HEK293 (cell line): ENCODE measurements around the gene FRZB.

ENCODE experiments used
- CTCF ChIP-seq: fragments of 450-650 bp; formaldehyde crosslinking; IDR thresholded peaks from 2 replicates; pipeline ENCODE4 v1.5.1; 2016; ENCODE audit warnings: missing biosample characterization, missing genetic modification characterization
- EGR2 ChIP-seq: fragments of 450-650 bp; formaldehyde crosslinking; IDR thresholded peaks from 2 replicates; pipeline ENCODE4 v1.5.1; 2016; ENCODE audit warnings: low read depth, missing biosample characterization, missing genetic modification characterization
- WT1 ChIP-seq: fragments of 450-650 bp; formaldehyde crosslinking; IDR thresholded peaks from 2 replicates; pipeline ENCODE4 v1.5.1; 2016; ENCODE audit warnings: missing biosample characterization, missing genetic modification characterization
- YY1 ChIP-seq: fragments of 450-650 bp; formaldehyde crosslinking; IDR thresholded peaks from 2 replicates; pipeline ENCODE4 v1.5.1; 2018; ENCODE audit warnings: missing biosample characterization, missing genetic modification characterization
- ZNF626 ChIP-seq: fragments of 450-650 bp; sonication (Bioruptor Pico); formaldehyde crosslinking; IDR thresholded peaks from 2 replicates; pipeline ENCODE4 v1.5.1; 2018; ENCODE audit warnings: missing biosample characterization, missing genetic modification characterization, inconsistent platforms
- ZNF792 ChIP-seq: fragments of 450-650 bp; formaldehyde crosslinking; IDR thresholded peaks from 2 replicates; pipeline ENCODE4 v1.5.1; 2016; ENCODE audit warnings: missing biosample characterization, missing genetic modification characterization

- TF ChIP-seq WT1 (tag by site-specific recombination) (no peak), ZNF792 (tag by site-specific recombination) (no peak), EGR2 (tag by site-specific recombination) (no peak), YY1 (tag by site-specific recombination) (no peak), CTCF (tag by site-specific recombination) (no peak), ZNF626 (tag by site-specific recombination) (no peak)
These were observed 46.1 kb upstream of the FRZB start for GRCh38 chr2:182912518-182912915.
